BJ (cell line): ENCODE measurements around the gene DHX30. TPM values are rescaled to one million over a fixed set of nuclear protein-coding genes. Genes with fewer than 3 reads are reported as not detected.

Experiments used
- CTCF ChIA-PET: fragments of 350-600 bp; formaldehyde crosslinking; extraction: SDS; loops from one replicate; lab custom pipeline; 2021; ENCODE audit warnings: antibody characterized with exemption, inconsistent platforms; lab: Yijun Ruan, JAX
- POLR2A ChIA-PET: fragments of 300-600 bp; sonication (Branson Sonifier 250); formaldehyde crosslinking; extraction: SDS; loops from one replicate; lab custom pipeline; 2021; ENCODE audit warnings: antibody characterized with exemption; lab: Charles Lee
- DNase-seq: peaks from one replicate; pipeline ENCODE4 v3.0.0-alpha.2; 2011; ENCODE audit warnings: low read depth
- H3K27me3 ChIP-seq: 2 replicates; pipeline ENCODE4 v1.6.0; 2011; ENCODE audit warnings: low read length; ENCODE audit not compliant: control insufficient read depth, insufficient read depth
- H3K36me3 ChIP-seq: 2 replicates; pipeline ENCODE4 v1.5.1; 2011; ENCODE audit warnings: low read length; ENCODE audit not compliant: control insufficient read depth, insufficient read depth
- H3K4me3 ChIP-seq: 2 replicates; pipeline ENCODE4 v1.5.1; 2011; ENCODE audit warnings: low read depth, mild to moderate bottlenecking, control low read depth, low read length
- polyA plus RNA-seq: library from polyadenylated mRNA; depleted of rRNA; stranded (reverse); fragments of >200 nt; gene quantifications from 2 replicates; pipeline ENCODE4 v1.2.3, GENCODE V29; 2011
- TF ChIP-seq, protein P1 (sequence below): IDR thresholded peaks from 2 replicates; pipeline ENCODE4 v1.5.1; 2011; ENCODE audit warnings: low read depth, mild to moderate bottlenecking, control low read depth, inconsistent platforms, low read length, moderate library complexity; ENCODE audit not compliant: insufficient read depth

Gene DHX30
- polyA plus RNA-seq, 1 experiment: 53.4 TPM

DNA sequence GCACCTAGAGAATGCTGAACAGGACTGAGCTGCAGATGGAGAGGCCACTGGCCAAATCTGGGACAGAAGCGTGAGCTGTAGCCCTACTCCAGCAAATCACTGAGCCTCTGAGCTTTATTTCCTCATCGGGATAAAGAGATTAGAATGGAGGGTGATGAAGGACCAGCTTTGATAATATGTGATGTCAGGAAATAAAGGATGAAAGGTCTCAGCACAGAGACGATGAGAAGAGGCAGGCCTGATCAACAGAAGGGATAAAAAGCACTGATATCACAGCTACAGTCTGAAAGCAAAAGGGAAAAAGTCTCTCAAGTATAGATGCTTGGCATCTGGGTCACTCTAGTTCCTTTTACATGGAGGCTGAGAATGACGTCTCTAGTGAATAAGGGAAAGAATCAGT, 70.0 kb downstream of the DHX30 start:
- H3K36me3 ChIP-seq: peaks cover 36% of the 10 kb centered on the region
- POLR2A ChIA-PET: interaction anchor here (0.5 to 0.7 kb wide), 2 partner anchors 10 to 661 kb away, joined by 7 read pairs; no protein-coding TSS in a partner anchor
- H3K27me3 ChIP-seq: no peaks in the 10 kb centered on the region
- TF ChIP-seq, protein P1, sequence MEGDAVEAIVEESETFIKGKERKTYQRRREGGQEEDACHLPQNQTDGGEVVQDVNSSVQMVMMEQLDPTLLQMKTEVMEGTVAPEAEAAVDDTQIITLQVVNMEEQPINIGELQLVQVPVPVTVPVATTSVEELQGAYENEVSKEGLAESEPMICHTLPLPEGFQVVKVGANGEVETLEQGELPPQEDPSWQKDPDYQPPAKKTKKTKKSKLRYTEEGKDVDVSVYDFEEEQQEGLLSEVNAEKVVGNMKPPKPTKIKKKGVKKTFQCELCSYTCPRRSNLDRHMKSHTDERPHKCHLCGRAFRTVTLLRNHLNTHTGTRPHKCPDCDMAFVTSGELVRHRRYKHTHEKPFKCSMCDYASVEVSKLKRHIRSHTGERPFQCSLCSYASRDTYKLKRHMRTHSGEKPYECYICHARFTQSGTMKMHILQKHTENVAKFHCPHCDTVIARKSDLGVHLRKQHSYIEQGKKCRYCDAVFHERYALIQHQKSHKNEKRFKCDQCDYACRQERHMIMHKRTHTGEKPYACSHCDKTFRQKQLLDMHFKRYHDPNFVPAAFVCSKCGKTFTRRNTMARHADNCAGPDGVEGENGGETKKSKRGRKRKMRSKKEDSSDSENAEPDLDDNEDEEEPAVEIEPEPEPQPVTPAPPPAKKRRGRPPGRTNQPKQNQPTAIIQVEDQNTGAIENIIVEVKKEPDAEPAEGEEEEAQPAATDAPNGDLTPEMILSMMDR: no peak
- DNase-seq: no peak
- CTCF ChIA-PET: interaction anchor here (1.0 to 2.8 kb wide), 3 partner anchors 8 to 35 kb away, joined by 3 to 10 read pairs (median 9); no protein-coding TSS in a partner anchor
- no peak overlapping the region for H3K4me3 ChIP-seq

DNA sequence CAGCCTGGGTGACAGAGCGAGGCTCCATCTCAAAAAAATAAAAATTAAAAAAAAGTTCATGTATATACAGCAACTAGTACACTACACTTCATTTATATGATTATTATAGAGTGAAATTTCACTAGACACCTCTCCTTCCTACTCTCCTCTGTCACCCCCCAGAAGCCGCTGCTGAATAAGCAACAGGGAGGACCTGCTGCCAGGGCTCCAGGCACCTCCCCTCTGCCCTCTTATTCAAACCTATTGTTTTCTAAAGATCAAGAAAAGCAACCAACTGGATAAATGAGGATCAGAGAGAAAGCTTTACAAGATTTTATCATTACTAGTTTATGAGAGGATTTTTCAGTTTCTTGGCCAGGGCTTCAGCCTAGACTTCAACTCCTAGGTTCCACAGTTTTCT, 71.5 kb downstream of the DHX30 start:
- POLR2A ChIA-PET: no interaction called here
- Histone ChIP-seq H3K27me3 (no peaks in the 10 kb centered on the region), H3K4me3 (no peak overlapping the region), H3K36me3 (peaks cover 25% of the 10 kb centered on the region)
- DNase-seq: no peak
- TF ChIP-seq, protein P1: no peak
- CTCF ChIA-PET: interaction anchor here (1.1 to 2.8 kb wide), 2 partner anchors 36 to 50 kb away, joined by 3 to 9 read pairs; no protein-coding TSS in a partner anchor

GRCh38 chr3:47874913-47875312, 72.0 kb downstream of the DHX30 start:
- CTCF ChIA-PET: no interaction called here
- no peak for DNase-seq
- POLR2A ChIA-PET: no interaction called here

DNA sequence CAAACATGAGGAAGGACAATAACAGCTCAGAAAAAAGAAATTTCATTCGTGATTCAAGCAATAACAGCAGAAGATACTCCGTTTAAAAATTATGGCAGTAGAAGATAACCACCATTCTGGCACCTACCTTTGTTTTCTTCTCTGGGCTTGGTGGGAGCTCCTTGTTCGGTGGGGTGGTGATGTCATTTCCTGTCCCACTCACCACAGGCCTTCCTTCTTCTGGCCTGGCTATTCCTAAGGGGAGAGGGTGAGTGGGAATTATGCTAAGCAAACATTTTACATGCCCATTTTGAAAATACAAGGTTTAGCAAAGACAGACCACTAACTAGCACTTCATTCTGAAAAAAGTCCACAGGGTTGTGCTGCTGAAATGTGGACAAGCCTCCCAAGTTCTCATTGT, 74.4 kb downstream of the DHX30 start:
- no peak overlapping the region for H3K4me3 ChIP-seq
- peaks cover 8% of the 10 kb centered on the region for H3K36me3 ChIP-seq
- no peak for DNase-seq
- ChIA-PET POLR2A (no interaction called here), CTCF (interaction anchor here (0.7 kb wide), 1 partner anchor 281 kb away, joined by 3 read pairs; no protein-coding TSS in a partner anchor)
- H3K27me3 ChIP-seq: no peaks in the 10 kb centered on the region
- TF ChIP-seq, protein P1: no peak

More at GRCh38 chr3:47874913-47875312, 72.0 kb downstream of the DHX30 start:
- peaks cover 22% of the 10 kb centered on the region for H3K36me3 ChIP-seq
- no peaks in the 10 kb centered on the region for H3K27me3 ChIP-seq
- H3K4me3 ChIP-seq: no peak overlapping the region
- TF ChIP-seq, protein P1: no peak

DNA sequence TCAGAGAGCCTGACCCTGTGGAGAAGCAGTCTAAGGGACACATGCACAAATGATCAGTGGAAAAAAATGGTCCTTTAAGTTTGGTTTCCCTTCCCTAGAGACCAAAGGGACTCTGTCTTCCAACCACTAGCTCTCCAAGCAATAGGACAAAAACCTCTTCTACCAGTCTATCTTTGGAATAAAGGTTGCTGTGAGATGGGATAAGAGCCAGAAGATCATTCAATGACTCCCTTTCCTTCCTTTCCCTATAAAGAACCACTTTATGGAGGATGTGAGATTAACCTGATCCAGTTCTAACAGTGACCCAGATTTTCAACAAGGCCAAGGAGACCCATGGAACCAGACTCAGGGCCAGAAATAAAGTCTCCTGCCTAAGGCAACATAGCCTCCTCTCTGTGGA, 74.8 kb downstream of the DHX30 start:
- ChIA-PET POLR2A (no interaction called here), CTCF (no interaction called here)
- Histone ChIP-seq H3K36me3 (peaks cover 6% of the 10 kb centered on the region), H3K4me3 (no peak overlapping the region), H3K27me3 (no peaks in the 10 kb centered on the region)
- TF ChIP-seq, protein P1: no peak
- no peak for DNase-seq
